Dermis lymphatic vessel endothelial cell (primary cell): Measurements from ENCODE around the gene KRT23. TPM values are rescaled to one million over a fixed set of nuclear protein-coding genes. Genes with fewer than 3 reads are reported as not detected.

Source experiments
- total RNA-seq: library from RNA; depleted of rRNA; stranded (reverse); fragments of >200 nt; gene quantifications from 2 replicates; pipeline ENCODE4 v1.2.1, GENCODE V29; 2014

The KRT23 gene, protein sequence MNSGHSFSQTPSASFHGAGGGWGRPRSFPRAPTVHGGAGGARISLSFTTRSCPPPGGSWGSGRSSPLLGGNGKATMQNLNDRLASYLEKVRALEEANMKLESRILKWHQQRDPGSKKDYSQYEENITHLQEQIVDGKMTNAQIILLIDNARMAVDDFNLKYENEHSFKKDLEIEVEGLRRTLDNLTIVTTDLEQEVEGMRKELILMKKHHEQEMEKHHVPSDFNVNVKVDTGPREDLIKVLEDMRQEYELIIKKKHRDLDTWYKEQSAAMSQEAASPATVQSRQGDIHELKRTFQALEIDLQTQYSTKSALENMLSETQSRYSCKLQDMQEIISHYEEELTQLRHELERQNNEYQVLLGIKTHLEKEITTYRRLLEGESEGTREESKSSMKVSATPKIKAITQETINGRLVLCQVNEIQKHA
- 0.34 and 1.7 TPM in 2 replicates for total RNA-seq

DNA sequence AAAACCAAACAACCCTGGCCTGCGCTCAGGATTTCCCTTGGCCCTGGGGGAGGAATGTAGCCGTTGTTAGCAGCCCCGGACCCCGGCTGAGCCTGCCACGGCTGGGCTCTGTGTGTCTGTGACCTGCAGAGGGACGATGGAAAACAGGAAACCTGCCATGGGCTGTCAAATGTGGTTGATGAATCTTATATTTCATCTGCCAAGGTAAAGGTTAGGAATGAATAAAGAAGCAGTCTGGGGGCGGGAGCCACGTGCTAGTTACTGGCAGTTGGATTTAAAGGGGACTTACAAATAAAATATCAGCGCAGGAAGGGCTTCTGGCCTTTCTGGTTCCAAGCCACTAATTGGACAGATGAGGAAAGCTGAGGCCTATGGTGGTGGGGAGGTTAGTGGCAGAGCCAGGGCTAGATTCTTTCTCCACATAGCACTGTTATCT lies at the start of gene KRT23:
Gene KRT23, minus strand, starts transcription at position 263 of the 436 bp plus-strand sequence. CDS start 1,043 bp downstream, outside the sequence.

DNA sequence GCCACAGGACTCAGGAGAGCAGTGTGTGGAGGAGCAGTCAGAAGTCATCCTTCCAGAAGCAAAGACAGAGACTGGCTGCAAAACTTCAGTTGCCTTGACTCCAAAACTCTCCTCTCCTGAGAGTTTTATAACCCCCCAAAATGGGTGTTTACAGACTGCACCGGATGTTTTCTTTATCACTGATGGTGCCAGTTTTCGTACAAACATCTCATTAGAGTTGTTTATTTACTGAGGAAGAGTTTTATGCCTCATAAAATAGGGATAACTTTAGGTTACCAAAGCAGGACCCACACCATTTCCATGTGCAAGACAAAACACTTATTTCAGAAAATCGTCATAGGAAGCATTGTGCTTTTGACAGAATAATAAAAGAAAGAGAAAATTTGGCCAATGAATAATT lies 46.8 kb upstream of the KRT23 start, which contains the start of gene KRT40:
Gene KRT40, minus strand, starts transcription at position 101 of the 400 bp plus-strand sequence. Its CDS starts 53 bp downstream, at position 48.

DNA sequence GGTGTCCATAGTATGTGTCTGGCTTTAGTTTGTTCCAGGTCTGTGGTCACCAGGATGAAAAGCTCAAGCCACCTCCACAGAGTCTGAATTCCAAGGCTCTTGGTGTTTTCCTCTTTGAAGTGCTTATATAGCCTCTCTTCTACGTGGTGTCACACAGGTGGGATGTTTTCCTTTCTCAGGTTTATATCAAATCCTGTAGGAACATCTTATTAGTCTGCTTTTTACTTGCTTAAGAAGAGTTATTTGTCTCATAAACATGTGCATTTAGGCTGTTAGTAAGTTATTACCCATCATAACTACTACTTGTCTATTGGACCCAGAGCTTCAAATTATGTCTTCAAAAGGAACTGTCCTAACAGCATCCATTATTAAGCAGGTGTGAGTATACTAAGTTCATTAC lies 29.4 kb upstream of the KRT23 start, which contains the start of gene KRT39:
Gene KRT39, minus strand, starts transcription at position 101 of the 400 bp plus-strand sequence. Its CDS starts 92 bp downstream, at position 9.

DNA sequence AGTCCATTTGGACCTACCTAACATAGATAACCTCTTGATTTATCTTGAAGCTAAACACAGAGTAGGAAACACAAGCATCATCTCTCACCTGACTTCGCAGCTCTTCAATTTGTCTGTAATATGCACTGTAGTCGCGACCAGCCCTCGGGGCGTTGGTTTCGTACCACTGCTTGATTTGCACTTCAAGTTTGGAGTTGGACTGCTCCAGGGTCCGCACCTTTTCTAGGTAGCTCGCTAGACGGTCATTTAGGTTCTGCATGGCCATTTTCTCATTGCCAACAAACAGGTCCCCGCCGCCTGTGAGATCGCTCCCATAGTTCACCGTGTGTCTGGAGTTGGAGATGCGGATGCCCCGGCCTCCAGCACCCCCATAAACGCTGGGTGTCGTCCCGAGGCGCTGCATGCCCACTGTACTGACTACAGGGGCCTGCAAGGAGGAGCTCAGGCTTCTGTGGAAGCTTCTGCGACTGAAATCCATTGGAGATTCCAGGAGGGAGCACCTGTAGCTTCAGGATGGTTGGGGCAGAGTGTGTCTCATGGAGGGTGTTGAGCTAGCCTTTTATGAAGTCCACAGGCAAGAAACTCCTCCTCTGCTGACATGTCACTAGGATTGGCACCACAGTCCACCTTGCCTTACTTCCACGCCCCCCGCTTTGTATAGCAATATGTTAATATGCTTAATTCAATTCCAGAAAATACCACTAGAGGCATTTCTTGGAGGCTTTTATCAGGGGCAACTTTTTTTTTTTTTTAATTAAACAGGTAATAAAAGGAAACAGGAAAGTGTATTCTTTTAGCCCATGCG lies 52.5 kb downstream of the KRT23 start, which contains the start of gene KRT20:
Gene KRT20, minus strand, starts transcription at position 535 of the 805 bp plus-strand sequence. Its CDS starts 57 bp downstream, at position 478.

Other genes with a start within 250 kb of the KRT23 start
- not detected in 2 replicates for gene KRT24, start 233.9 kb downstream of the KRT23 start, total RNA-seq
- not detected in 2 replicates for gene KRT25, start 182.3 kb downstream of the KRT23 start, total RNA-seq
- gene KRT26, start 165.4 kb downstream of the KRT23 start, total RNA-seq = not detected in 2 replicates
- gene KRT27, start 155.1 kb downstream of the KRT23 start, total RNA-seq = not detected in 2 replicates
- not detected in 2 replicates for gene KRT28, start 137.7 kb downstream of the KRT23 start, total RNA-seq
- 2.4 and 2.7 TPM in 2 replicates for gene KRT10, start 115.0 kb downstream of the KRT23 start, total RNA-seq
- gene KRT12, start 70.4 kb downstream of the KRT23 start, total RNA-seq = not detected in 2 replicates
- gene KRT20, start 52.4 kb downstream of the KRT23 start, total RNA-seq = not detected in 2 replicates
- not detected in 2 replicates for gene KRT39, start 29.3 kb upstream of the KRT23 start, total RNA-seq
- not detected in 2 replicates for gene KRT40, start 46.7 kb upstream of the KRT23 start, total RNA-seq
- gene KRTAP3-3, start 56.5 kb upstream of the KRT23 start, total RNA-seq = not detected in 2 replicates
- gene KRTAP3-2, start 62.3 kb upstream of the KRT23 start, total RNA-seq = not detected in 2 replicates
- gene KRTAP3-1, start 71.5 kb upstream of the KRT23 start, total RNA-seq = not detected in 2 replicates
- gene KRTAP1-5, start 89.6 kb upstream of the KRT23 start, total RNA-seq = not detected in 2 replicates
- not detected in 2 replicates for gene KRTAP1-4, start 92.5 kb upstream of the KRT23 start, total RNA-seq
- not detected in 2 replicates for gene KRTAP1-3, start 97.2 kb upstream of the KRT23 start, total RNA-seq
- gene KRTAP1-1, start 103.8 kb upstream of the KRT23 start, total RNA-seq = not detected in 2 replicates
- not detected in 2 replicates for gene KRTAP2-1, start 109.7 kb upstream of the KRT23 start, total RNA-seq
- not detected in 2 replicates for gene KRTAP2-2, start 117.6 kb upstream of the KRT23 start, total RNA-seq
- not detected in 2 replicates for gene KRTAP2-3, start 122.5 kb upstream of the KRT23 start, total RNA-seq
- gene KRTAP2-4, start 128.2 kb upstream of the KRT23 start, total RNA-seq = not detected in 2 replicates
- gene KRTAP4-7, start 146.5 kb upstream of the KRT23 start, total RNA-seq = not detected in 2 replicates
- not detected in 2 replicates for gene KRTAP4-8, start 160.5 kb upstream of the KRT23 start, total RNA-seq
- not detected in 2 replicates for gene KRTAP4-16, start 164.6 kb upstream of the KRT23 start, total RNA-seq
- not detected in 2 replicates for gene KRTAP4-9, start 167.7 kb upstream of the KRT23 start, total RNA-seq
- not detected in 2 replicates for gene KRTAP4-11, start 180.7 kb upstream of the KRT23 start, total RNA-seq
- not detected in 2 replicates for gene KRTAP4-12, start 186.5 kb upstream of the KRT23 start, total RNA-seq
- gene KRTAP4-6, start 202.9 kb upstream of the KRT23 start, total RNA-seq = not detected in 2 replicates
- not detected in 2 replicates for gene KRTAP4-5, start 212.2 kb upstream of the KRT23 start, total RNA-seq
- not detected in 2 replicates for gene KRTAP4-4, start 223.1 kb upstream of the KRT23 start, total RNA-seq
- not detected in 2 replicates for gene KRTAP4-3, start 230.6 kb upstream of the KRT23 start, total RNA-seq
- gene KRTAP4-2, start 240.6 kb upstream of the KRT23 start, total RNA-seq = not detected in 2 replicates
- not detected in 2 replicates for gene KRTAP4-1, start 247.3 kb upstream of the KRT23 start, total RNA-seq